Loucy (cell line): Measurements from ENCODE around the gene MRPL39.

ENCODE experiments used
- H2AFZ ChIP-seq: fragments of 200-600 bp; sonication (generic); 2 replicates; pipeline ENCODE4 v1.6.0; 2016; ENCODE audit warnings: antibody characterized with exemption, mild to moderate bottlenecking, low read length, moderate library complexity
- H3F3A ChIP-seq: fragments of 200-600 bp; 2 replicates; pipeline ENCODE4 v1.6.0; 2016; ENCODE audit warnings: antibody characterized with exemption, low read depth, mild to moderate bottlenecking
- H3K27me3 ChIP-seq: fragments of 200-600 bp; sonication (generic); 2 replicates; pipeline ENCODE4 v1.6.1; 2014; ENCODE audit warnings: low read length, mild to moderate bottlenecking; ENCODE audit not compliant: insufficient read depth, poor library complexity, severe bottlenecking
- H3K36me3 ChIP-seq: fragments of 200-600 bp; sonication (generic); 2 replicates; pipeline ENCODE4 v1.6.1; 2016; ENCODE audit warnings: low read length; ENCODE audit not compliant: insufficient read depth
- H3K4me1 ChIP-seq: fragments of 200-600 bp; sonication (generic); 2 replicates; pipeline ENCODE4 v1.5.1; 2014; ENCODE audit warnings: low read length, mild to moderate bottlenecking; ENCODE audit not compliant: insufficient read depth, poor library complexity, severe bottlenecking
- H3K4me2 ChIP-seq: fragments of 200-600 bp; sonication (generic); 2 replicates; pipeline ENCODE4 v1.6.0; 2014; ENCODE audit warnings: antibody characterized with exemption, low read length, low read depth, mild to moderate bottlenecking; ENCODE audit not compliant: poor library complexity, severe bottlenecking
- H3K4me3 ChIP-seq: fragments of 200-600 bp; sonication (generic); 2 replicates; pipeline ENCODE4 v1.5.1; 2014; ENCODE audit warnings: low read length, mild to moderate bottlenecking, mixed read lengths; ENCODE audit not compliant: poor library complexity, severe bottlenecking
- H3K79me2 ChIP-seq: fragments of 200-600 bp; sonication (generic); 2 replicates; pipeline ENCODE4 v1.6.1; 2014; ENCODE audit warnings: low read length; ENCODE audit not compliant: insufficient read depth
- H3K9ac ChIP-seq: fragments of 200-600 bp; sonication (generic); 2 replicates; pipeline ENCODE4 v1.6.0; 2014; ENCODE audit warnings: mild to moderate bottlenecking, low read depth, low read length, moderate library complexity; ENCODE audit not compliant: poor library complexity, severe bottlenecking
- H3K9me2 ChIP-seq: fragments of 200-600 bp; sonication (generic); replicated peaks from 2 replicates; pipeline ENCODE4 v1.6.1; 2016; ENCODE audit warnings: low read depth, low read length, mixed read lengths
- H3K9me3 ChIP-seq: fragments of 200-600 bp; sonication (generic); 2 replicates; pipeline ENCODE4 v1.6.1; 2014; ENCODE audit warnings: mild to moderate bottlenecking, antibody characterized with exemption, low read length, low read depth; ENCODE audit not compliant: insufficient read depth
- H4K20me1 ChIP-seq: fragments of 200-600 bp; sonication (generic); 2 replicates; pipeline ENCODE4 v1.6.0; 2014; ENCODE audit warnings: antibody characterized with exemption, low read length, mild to moderate bottlenecking; ENCODE audit not compliant: insufficient read depth, poor library complexity, severe bottlenecking
- CTCF ChIP-seq: fragments of 200-600 bp; sonication (generic); conservative IDR thresholded peaks from 2 replicates; pipeline ENCODE4 v1.5.1; 2014; ENCODE audit warnings: mild to moderate bottlenecking, antibody characterized with exemption, low read length
- EZH2phosphoT487 ChIP-seq: fragments of 200-600 bp; IDR thresholded peaks from 2 replicates; pipeline ENCODE4 v1.6.1; 2018; ENCODE audit warnings: antibody characterized with exemption, mild to moderate bottlenecking, moderate library complexity, borderline replicate concordance

The MRPL39 gene

GRCh38 chr21:25582164-25582790 is 25.0 kb downstream of the MRPL39 start:
- Histone ChIP-seq H3K27me3 (no peaks in the 10 kb centered on the region), H3K4me1 (peaks cover 16% of the 10 kb centered on the region), H4K20me1 (no peaks in the 10 kb centered on the region), H3K9me2 (no peaks in the 10 kb centered on the region), H3K79me2 (no peaks in the 10 kb centered on the region), H3K9me3 (no peaks in the 10 kb centered on the region), H3F3A (no peaks in the 10 kb centered on the region), H3K4me2 (no peak overlapping the region), H2AFZ (no peak overlapping the region), H3K9ac (no peak overlapping the region), H3K4me3 (no peak overlapping the region), H3K36me3 (peaks cover 19% of the 10 kb centered on the region; the same call in 1 of the 2 replicates)
- TF ChIP-seq EZH2phosphoT487, result no peak
- TF ChIP-seq CTCF, result no peak

- no peak overlapping the region for H3K4me3 ChIP-seq
Observed at GRCh38 chr21:25581582-25581981, 25.7 kb downstream of the MRPL39 start.

GRCh38 chr21:25580912-25581260 is 26.4 kb downstream of the MRPL39 start:
- no peaks in the 10 kb centered on the region for H3F3A ChIP-seq
- no peaks in the 10 kb centered on the region for H4K20me1 ChIP-seq
- no peak overlapping the region for H3K9ac ChIP-seq
- H3K27me3 ChIP-seq, result no peaks in the 10 kb centered on the region
- no peak overlapping the region for H3K4me2 ChIP-seq
- H3K4me1 ChIP-seq, result peaks cover 16% of the 10 kb centered on the region
- H2AFZ ChIP-seq, result no peak overlapping the region
- TF ChIP-seq EZH2phosphoT487 (no peak), CTCF (no peak)
- no peaks in the 10 kb centered on the region; the same call in 1 of the 2 replicates for H3K79me2 ChIP-seq
- H3K9me2 ChIP-seq, result no peaks in the 10 kb centered on the region
- no peak overlapping the region for H3K4me3 ChIP-seq
- H3K9me3 ChIP-seq, result no peaks in the 10 kb centered on the region
- H3K36me3 ChIP-seq, result peaks cover 17% of the 10 kb centered on the region; the same call in 1 of the 2 replicates

More at GRCh38 chr21:25581582-25581981, 25.7 kb downstream of the MRPL39 start:
- Histone ChIP-seq H3F3A (no peaks in the 10 kb centered on the region), H3K79me2 (no peaks in the 10 kb centered on the region), H3K4me2 (no peak overlapping the region), H3K9me3 (no peaks in the 10 kb centered on the region), H3K36me3 (peaks cover 17% of the 10 kb centered on the region; the same call in 1 of the 2 replicates), H3K9me2 (no peaks in the 10 kb centered on the region), H4K20me1 (no peaks in the 10 kb centered on the region), H3K27me3 (no peaks in the 10 kb centered on the region), H2AFZ (no peak overlapping the region), H3K4me1 (peaks cover 16% of the 10 kb centered on the region), H3K9ac (no peak overlapping the region)
- TF ChIP-seq CTCF, result no peak
- TF ChIP-seq EZH2phosphoT487, result no peak
